ENCODE data around the gene CCDC33. TPM values are rescaled to one million over a fixed set of nuclear protein-coding genes. Genes with fewer than 3 reads are reported as not detected.

CCDC33 gene
- total RNA-seq, 1 experiment from 2014 or later = not detected

- H3K9me3 ChIP-seq (ENCODE audit: control insufficient read depth, insufficient read depth, low read depth, low read length) = no peaks in the 10 kb centered on the region
- H3K27me3 ChIP-seq (ENCODE audit: control insufficient read depth, insufficient read depth, low read length) = no peaks in the 10 kb centered on the region; the same call in 1 of the 2 replicates
- no peaks in the 10 kb centered on the region for H3K36me3 ChIP-seq (ENCODE audit: control insufficient read depth, insufficient read depth, low read length)
- DNase-seq (ENCODE audit: low read depth, low spot score) (no peak), ATAC-seq (peak; percentile 95)
- in situ Hi-C loops (cut with HindIII; ENCODE audit: low pct_unique_long_range_greater_than_20kb, low sequenced_read_pairs) = loop anchor here (10.0 kb wide), 1 partner anchor 121 kb away; no protein-coding TSS in a partner anchor
- CTCF ChIA-PET = interaction anchor here (0.6 to 1.7 kb wide), 9 partner anchors 9 to 328 kb away, joined by 3 to 9 read pairs (median 4); no protein-coding TSS in a partner anchor
- intact Hi-C loops (cut with micrococcal nuclease; ENCODE audit: unreplicated experiment) = loop anchor here (2.0 to 5.0 kb wide), 4 partner anchors 65 to 258 kb away; partner anchors contain the start of gene CLK3
- POLR2A ChIA-PET = interaction anchor here (0.6 kb wide), 1 partner anchor 75 kb away, joined by 3 read pairs; no protein-coding TSS in a partner anchor
- H3K27ac ChIP-seq (ENCODE audit: low read length) = peak overlapping the region; percentile 60; the same call in 1 of the 2 replicates
- no TSS peak for BruUV-seq (replicated peaks)
- TF ChIP-seq REST (IDR thresholded peaks at IDR 0.05; ENCODE audit: insufficient read depth in 1 of 2, low read depth in 2 of 2, low read length in 1 of 2) = no peak
- peak; percentile 92 for TF ChIP-seq CTCF (IDR thresholded peaks at IDR 0.05)
- H3K4me1 ChIP-seq (ENCODE audit: control insufficient read depth, insufficient read depth, low read length) = peaks cover 9% of the 10 kb centered on the region
- peak overlapping the region; percentile 62 to 67 for H3K4me3 ChIP-seq (ENCODE audit: low read depth in 2 of 2, low read length in 2 of 2)
These were observed 137.9 kb downstream of the CCDC33 start for GRCh38 chr15:74373731-74374647.

- Histone ChIP-seq H3K27ac (ENCODE audit: low read length) (peak overlapping the region; percentile 20; the same call in 1 of the 2 replicates), H3K4me3 (ENCODE audit: low read depth in 2 of 2, low read length in 2 of 2) (peak overlapping the region; percentile 62 to 67), H3K36me3 (ENCODE audit: control insufficient read depth, insufficient read depth, low read length) (no peaks in the 10 kb centered on the region), H3K9me3 (ENCODE audit: control insufficient read depth, insufficient read depth, low read depth, low read length) (no peaks in the 10 kb centered on the region), H3K27me3 (ENCODE audit: control insufficient read depth, insufficient read depth, low read length) (no peaks in the 10 kb centered on the region; the same call in 1 of the 2 replicates), H3K4me1 (ENCODE audit: control insufficient read depth, insufficient read depth, low read length) (peaks cover 9% of the 10 kb centered on the region)
- BruUV-seq (replicated peaks) = no TSS peak
- intact Hi-C loops (cut with micrococcal nuclease; ENCODE audit: unreplicated experiment) = loop anchor here (2.0 to 5.0 kb wide), 4 partner anchors 64 to 258 kb away; partner anchors contain the start of gene CLK3
- ChIA-PET CTCF (interaction anchor here (0.6 to 1.7 kb wide), 5 partner anchors 11 to 321 kb away, joined by 3 to 6 read pairs (median 4); no protein-coding TSS in a partner anchor), POLR2A (no interaction called here)
- in situ Hi-C loops (cut with HindIII; ENCODE audit: low pct_unique_long_range_greater_than_20kb, low sequenced_read_pairs) = loop anchor here (10.0 kb wide), 1 partner anchor 120 kb away; no protein-coding TSS in a partner anchor
- TF ChIP-seq CTCF (IDR thresholded peaks at IDR 0.05) = no peak
- TF ChIP-seq SIN3A (IDR thresholded peaks at IDR 0.05; ENCODE audit: borderline replicate concordance, insufficient read depth, low read depth, low read length) = no peak
- TF ChIP-seq REST (IDR thresholded peaks at IDR 0.05; ENCODE audit: insufficient read depth in 1 of 2, low read depth in 2 of 2, low read length in 1 of 2) = no peak
- TF ChIP-seq TCF7L2 (IDR thresholded peaks at IDR 0.05; ENCODE audit: low read depth, low read length) = no peak
- TF ChIP-seq POLR2AphosphoS5 (IDR thresholded peaks at IDR 0.05; ENCODE audit: low read depth, low read length) = no peak
- DNase-seq (ENCODE audit: low read depth, low spot score) (no peak), ATAC-seq (peak; percentile 29)
These were observed 138.6 kb downstream of the CCDC33 start for GRCh38 chr15:74374648-74375302.

Measured in Panc1 (cell line).